ENCODE results near the gene NKIRAS1.

DNA sequence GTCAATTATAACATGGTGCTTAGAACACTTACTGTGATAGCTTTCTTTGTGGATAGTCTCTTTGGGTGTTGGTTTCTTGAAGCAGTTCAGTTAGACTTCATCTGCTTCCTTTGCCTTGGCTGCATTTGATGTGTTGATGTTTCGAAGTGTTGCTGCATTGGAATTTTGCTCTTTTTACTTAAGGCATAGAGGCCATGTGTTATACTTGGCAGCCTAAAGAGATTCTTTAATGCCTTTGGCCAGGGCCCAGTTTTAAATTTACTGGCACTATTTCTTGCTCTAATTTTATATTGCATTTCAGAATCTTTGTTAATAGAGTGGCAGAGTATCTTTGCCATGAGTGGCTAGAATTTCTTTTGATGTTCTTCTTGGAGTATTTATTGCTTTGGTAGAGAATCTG lies 49.5 kb upstream of the NKIRAS1 start:
- TF ChIP-seq, protein P1, sequence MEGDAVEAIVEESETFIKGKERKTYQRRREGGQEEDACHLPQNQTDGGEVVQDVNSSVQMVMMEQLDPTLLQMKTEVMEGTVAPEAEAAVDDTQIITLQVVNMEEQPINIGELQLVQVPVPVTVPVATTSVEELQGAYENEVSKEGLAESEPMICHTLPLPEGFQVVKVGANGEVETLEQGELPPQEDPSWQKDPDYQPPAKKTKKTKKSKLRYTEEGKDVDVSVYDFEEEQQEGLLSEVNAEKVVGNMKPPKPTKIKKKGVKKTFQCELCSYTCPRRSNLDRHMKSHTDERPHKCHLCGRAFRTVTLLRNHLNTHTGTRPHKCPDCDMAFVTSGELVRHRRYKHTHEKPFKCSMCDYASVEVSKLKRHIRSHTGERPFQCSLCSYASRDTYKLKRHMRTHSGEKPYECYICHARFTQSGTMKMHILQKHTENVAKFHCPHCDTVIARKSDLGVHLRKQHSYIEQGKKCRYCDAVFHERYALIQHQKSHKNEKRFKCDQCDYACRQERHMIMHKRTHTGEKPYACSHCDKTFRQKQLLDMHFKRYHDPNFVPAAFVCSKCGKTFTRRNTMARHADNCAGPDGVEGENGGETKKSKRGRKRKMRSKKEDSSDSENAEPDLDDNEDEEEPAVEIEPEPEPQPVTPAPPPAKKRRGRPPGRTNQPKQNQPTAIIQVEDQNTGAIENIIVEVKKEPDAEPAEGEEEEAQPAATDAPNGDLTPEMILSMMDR (IDR thresholded peaks at IDR 0.05): no peak
- no peak for TF ChIP-seq POLR2AphosphoS5 (IDR thresholded peaks at IDR 0.05)

All from transverse colon (tissue), 4 donors.